Heart right ventricle (tissue), 16 donors: ENCODE measurements around the gene B2M. TPM values are rescaled to one million over a fixed set of nuclear protein-coding genes. Genes with fewer than 3 reads are reported as not detected.
"Not testable (repeated sequence)": the region's sequence is repeated elsewhere in the genome, so short reads cannot be mapped to it uniquely, and the experiment has no call there.

Experiments used
- ATAC-seq, 8 donors: fragments of 200-7000 bp; cut with Tn5 transposase; one replicate each; pipeline ENCODE4 v1.9.1; 2020; ENCODE audit warnings: mild to moderate bottlenecking in 8 of 8, moderate library complexity in 8 of 8, moderate number of reproducible peaks in 1 of 8
- DNase-seq, 2 donors: peaks; one replicate each; pipeline ENCODE4 v3.0.0-alpha.2; 2020
- H3K27ac ChIP-seq, 10 donors: fragments of 200-600 bp; sonication (generic) in 2 of 10; one replicate each; pipeline versions ENCODE4 v1.5.0 to v1.8.0; 2020 to 2022; ENCODE audit warnings: mild to moderate bottlenecking in 3 of 10
- H3K27me3 ChIP-seq, 7 donors: fragments of 200-600 bp; one replicate each; pipeline ENCODE4 v1.8.0; 2021 to 2022; ENCODE audit warnings: mild to moderate bottlenecking in 2 of 7
- H3K36me3 ChIP-seq, 9 donors: fragments of 200-600 bp; sonication (generic) in 1 of 9; one replicate each; pipeline versions ENCODE4 v1.5.0 to v1.8.0; 2020 to 2022; ENCODE audit warnings: mild to moderate bottlenecking in 2 of 9
- H3K4me1 ChIP-seq, 9 donors: fragments of 200-600 bp; sonication (generic) in 1 of 9; one replicate each; pipeline versions ENCODE4 v1.5.0 to v1.8.0; 2020 to 2022; ENCODE audit warnings: mild to moderate bottlenecking in 4 of 9
- H3K4me3 ChIP-seq, 10 donors: fragments of 200-600 bp; sonication (generic) in 2 of 10; one replicate each; pipeline versions ENCODE4 v1.5.0 to v1.8.0; 2020 to 2022; ENCODE audit warnings: mild to moderate bottlenecking in 7 of 10, moderate library complexity in 2 of 10
- H3K9me3 ChIP-seq, 11 donors: fragments of 200-600 bp in 10 of 11; sonication (generic) in 2 of 11; one replicate each; pipeline versions ENCODE4 v1.5.0 to v1.8.0; 2013 to 2022; ENCODE audit warnings: mild to moderate bottlenecking in 2 of 11, control low read depth in 1 of 11, moderate library complexity in 1 of 11
- CTCF ChIP-seq, 9 donors: fragments of 200-600 bp; sonication (generic) in 2 of 9; IDR thresholded peaks; one replicate each; pipeline versions ENCODE4 v1.5.0 to v1.8.0; 2021 to 2022; ENCODE audit warnings: antibody characterized with exemption in 9 of 9, mild to moderate bottlenecking in 5 of 9, moderate library complexity in 1 of 9
- WGBS, 2 donors: extraction: QIAGEN DNeasy Blood & Tissue Kit; methylation state at CpG; one replicate each; pipeline ENCODE4 v1.1.7; 2013; ENCODE audit warnings: inconsistent platforms in 1 of 2; 5-methylcytosine and 5-hydroxymethylcytosine counted together
- intact Hi-C, 10 donors: fragments of 100-400 bp; cut with DNase I; formaldehyde crosslinking; loops; one replicate each; pipeline versions ENCODE4 v1.11.1 to v1.14.2; 2022
- polyA plus RNA-seq, 2 donors: library from polyadenylated mRNA; stranded (reverse); fragments of 200-250 nt; gene quantifications; one replicate each; pipeline ENCODE4 v1.2.3, GENCODE V29; 2013
- total RNA-seq, 10 donors: library from RNA; stranded (reverse); fragmentation: NEBNext Ultra II Directional in 3 of 10; extraction: Animal tissue kit (Norgen Biotek cat#: 25700) in 3 of 10; gene quantifications; one replicate each; pipeline versions ENCODE4 v1.2.1 to v1.2.4, GENCODE V29; 2021 to 2023
- donor health status: Arrhythmogenic right ventricular cardiomyopathy.
- donor health status: ischemic (EF 13 %, LVEDD 7.1; RV severe dilation, severe dysfunction).
- donor health status: healthy with polysubstance abuse.
- donor health status: DM: no; HTN: yes; CAD: no.
- donor health status: DM: no; HTN: no; CAD: no.
- donor health status: ischemic (EF 25% LVEDD 6.9; RV normal size, moderate dysfunction).
- donor health status: ischemic (EF 25% LVEDD 5.7; RV mildly dilated, moderate dysfunction).
- donor health status: healthy.
- donor health status: DM: yes; HTN: yes; CAD: no.
- donor health status: Ischemic cardiomyopathy.
- donor health status: ischemic (EF 35%, LVEDD 5.7; RV mildly dilated, moderate dysfunction).
- donor health status: nonischemic (EF 11% LVEDD 7.7; RV severe dilation, severe dysfunction).
- donor health status: DM: yes; HTN: yes; CAD: no.
- donor health status: PGD.
- donor health status: ischemic (EF 29% LVEDD 5.4; RV normal size, mild dysfunction).
- donor health status: nonischemic (EF 23%, LVEDD 6.1; RV moderate dilation, normal function).

B2M gene
- total and polyA plus RNA-seq, 12 donors, result 782 to 5,382 (median 1,085) TPM

- WGBS, 2 donors, result 70 to 76% methylated on average over 2 of the region's 2 CpGs
- H3K4me1 ChIP-seq, result peaks cover 0 to 34% (median 12%) of the 10 kb centered on the region in 9 donors
- TF ChIP-seq CTCF (IDR thresholded peaks at IDR 0.05), result no peak
- ATAC-seq, result peak in 5 of 8 donors; percentile 35 to 77 (median 68)
- no peaks in the 10 kb centered on the region for H3K36me3 ChIP-seq
- no peak overlapping the region for H3K4me3 ChIP-seq
- intact Hi-C loops, result no loop called here
- no peaks in the 10 kb centered on the region for H3K27me3 ChIP-seq
- peak overlapping the region in 1 of 10 donors; percentile 87 for H3K27ac ChIP-seq
- no peak for DNase-seq
- peaks cover 0 to 9% (median 0%) of the 10 kb centered on the region in 11 donors for H3K9me3 ChIP-seq
Observed at GRCh38 chr15:44682211-44682610, 29.1 kb upstream of the B2M start.

- peak overlapping the region in 4 of 10 donors; percentile 15 to 87 (median 30) for H3K27ac ChIP-seq
- H3K9me3 ChIP-seq, intact Hi-C loops, H3K36me3 ChIP-seq, H3K27me3 ChIP-seq, ATAC-seq: not testable (repeated sequence)
- DNase-seq, result peak; percentile 39 to 48
- H3K4me1 ChIP-seq, result peaks cover 0 to 29% (median 12%) of the 10 kb centered on the region in 9 donors
- WGBS, 2 donors, result 42 to 48% methylated on average over 8 of the region's 8 CpGs
- peak overlapping the region in 1 of 10 donors; percentile 12 for H3K4me3 ChIP-seq
Observed at GRCh38 chr15:44682809-44683682, 28.3 kb upstream of the B2M start.

GRCh38 chr15:44689318-44689717 is 22.0 kb upstream of the B2M start:
- H3K27me3 ChIP-seq, H3K36me3 ChIP-seq, H3K4me1 ChIP-seq, H3K4me3 ChIP-seq, H3K27ac ChIP-seq, intact Hi-C loops, ATAC-seq, DNase-seq: not testable (repeated sequence)
- H3K9me3 ChIP-seq, result peaks cover 0 to 13% (median 0%) of the 10 kb centered on the region in 11 donors
- WGBS, 2 donors, result 77 to 82% methylated on average over 2 of the region's 2 CpGs

- H3K9me3 ChIP-seq, result peaks cover 0 to 13% (median 0%) of the 10 kb centered on the region in 11 donors
- H3K4me1 ChIP-seq, H3K4me3 ChIP-seq, intact Hi-C loops, ATAC-seq, H3K36me3 ChIP-seq, H3K27ac ChIP-seq, H3K27me3 ChIP-seq, DNase-seq: not testable (repeated sequence)
- 29 to 58% methylated on average over 1 of the region's 1 CpG for WGBS, 2 donors
Observed at GRCh38 chr15:44690245-44690644, 21.1 kb upstream of the B2M start.

- 100% methylated on average over 1 of the region's 1 CpG for WGBS, 2 donors
- intact Hi-C loops, result no loop called here
- TF ChIP-seq CTCF (IDR thresholded peaks at IDR 0.05), result no peak
- Histone ChIP-seq H3K27me3 (no peaks in the 10 kb centered on the region), H3K27ac (no peak overlapping the region), H3K4me3 (no peak overlapping the region), H3K9me3 (peaks cover 0 to 13% (median 0%) of the 10 kb centered on the region in 11 donors), H3K4me1 (no peaks in the 10 kb centered on the region), H3K36me3 (no peaks in the 10 kb centered on the region)
- DNase-seq, result no peak
- no peak for ATAC-seq
Observed at GRCh38 chr15:44692659-44693058, 18.7 kb upstream of the B2M start.

- Histone ChIP-seq H3K4me1 (no peaks in the 10 kb centered on the region), H3K27ac (no peak overlapping the region), H3K27me3 (no peaks in the 10 kb centered on the region), H3K36me3 (no peaks in the 10 kb centered on the region), H3K4me3 (no peak overlapping the region), H3K9me3 (peaks cover 0 to 4% (median 0%) of the 10 kb centered on the region in 11 donors)
- no peak for TF ChIP-seq CTCF (IDR thresholded peaks at IDR 0.05)
- WGBS, 2 donors, result 86 to 90% methylated on average over 4 of the region's 4 CpGs
- intact Hi-C loops, result no loop called here
- DNase-seq (no peak), ATAC-seq (no peak)
Observed at GRCh38 chr15:44694416-44694815, 16.9 kb upstream of the B2M start.
